Spleen (tissue), 11 donors: ENCODE measurements around the gene DBH. TPM values are rescaled to one million over a fixed set of nuclear protein-coding genes. Genes with fewer than 3 reads are reported as not detected.
A peak's percentile ranks its signal among the peaks of the same experiment; 100 is the strongest.

Source experiments
- DNase-seq: peaks from one replicate; pipeline ENCODE4 v3.0.0-alpha.2; 2020
- H3K27ac ChIP-seq, 8 donors: fragments of 200-600 bp; sonication (generic) in 7 of 8; 1 replicate in 4 of 8; 2 replicates in 4 of 8; pipeline versions ENCODE4 v1.5.0 to v1.8.0; 2016 to 2021; ENCODE audit warnings: inconsistent platforms in 4 of 8, mild to moderate bottlenecking in 4 of 8, moderate library complexity in 1 of 8
- H3K27me3 ChIP-seq, 7 donors: fragments of 200-600 bp; sonication (generic) in 6 of 7; replicated peaks in 1 of 7; 1 replicate in 4 of 7; 2 replicates in 3 of 7; pipeline versions ENCODE4 v1.5.0 to v1.8.0; 2016 to 2021; ENCODE audit warnings: inconsistent platforms in 3 of 7, mild to moderate bottlenecking in 1 of 7
- H3K36me3 ChIP-seq, 6 donors: fragments of 200-600 bp; sonication (generic) in 5 of 6; 1 replicate in 4 of 6; 2 replicates in 2 of 6; pipeline versions ENCODE4 v1.5.0 to v1.8.0; 2016 to 2021; ENCODE audit warnings: inconsistent platforms in 2 of 6
- H3K4me1 ChIP-seq, 6 donors: fragments of 200-600 bp; sonication (generic) in 5 of 6; 1 replicate in 3 of 6; 2 replicates in 3 of 6; pipeline versions ENCODE4 v1.5.0 to v1.8.0; 2016 to 2021; ENCODE audit warnings: inconsistent platforms in 3 of 6
- H3K4me3 ChIP-seq, 8 donors: fragments of 200-600 bp; sonication (generic) in 7 of 8; 1 replicate in 4 of 8; 2 replicates in 4 of 8; pipeline versions ENCODE4 v1.5.0 to v1.8.0; 2016 to 2021; ENCODE audit warnings: inconsistent platforms in 4 of 8, mild to moderate bottlenecking in 4 of 8, moderate library complexity in 2 of 8
- H3K9me3 ChIP-seq, 8 donors: fragments of 200-600 bp; sonication (generic) in 7 of 8; 1 replicate in 4 of 8; 2 replicates in 4 of 8; pipeline versions ENCODE4 v1.5.0 to v1.8.0; 2016 to 2021; ENCODE audit warnings: inconsistent platforms in 4 of 8
- CTCF ChIP-seq, 11 experiments: fragments of 200-600 bp in 7 of 11; fragments of 450-650 bp in 4 of 11; sonication (generic) in 4 of 11; IDR thresholded peaks in 8 of 11; conservative IDR thresholded peaks in 3 of 11; 1 replicate in 7 of 11; 2 replicates in 4 of 11; pipeline versions ENCODE4 v1.4.0 to v1.8.0; 2016 to 2021; ENCODE audit warnings: antibody characterized with exemption in 11 of 11, inconsistent platforms in 4 of 11, mild to moderate bottlenecking in 1 of 11
- POLR2A ChIP-seq, 3 donors: fragments of 450-650 bp; IDR thresholded peaks; one replicate each; pipeline ENCODE4 v1.5.1; 2017; ENCODE audit warnings: antibody characterized with exemption in 3 of 3, mild to moderate bottlenecking in 1 of 3
- POLR2AphosphoS5 ChIP-seq, 3 donors: sonication (generic); formaldehyde crosslinking; IDR thresholded peaks; one replicate each; pipeline ENCODE4 v1.5.1; 2017; ENCODE audit warnings: antibody characterized with exemption in 3 of 3
- WGBS, 5 donors: extraction: QIAGEN DNeasy Blood & Tissue Kit in 3 of 5; methylation state at CpG; one replicate each; pipeline versions ENCODE4 v1.1.5 to v1.1.7; 2013 to 2018; 5-methylcytosine and 5-hydroxymethylcytosine counted together
- intact Hi-C: fragments of 100-400 bp; cut with DNase I; formaldehyde crosslinking; loops from one replicate; pipeline ENCODE4 v1.15.0; 2023; ENCODE audit warnings: low total_unique reads
- polyA plus RNA-seq, 3 donors: library from polyadenylated mRNA; stranded (reverse); fragments of 200-250 nt; gene quantifications; one replicate each; pipeline ENCODE4 v1.2.1, GENCODE V29; 2013
- total RNA-seq, 7 donors: library from RNA; depleted of rRNA in 3 of 7; stranded (reverse); fragments of >200 nt in 3 of 7; fragmentation: NEBNext Ultra II Directional in 4 of 7; extraction: Animal tissue kit (Norgen Biotek cat#: 25700) in 4 of 7; gene quantifications; one replicate each; pipeline versions ENCODE4 v1.1.0 to v1.2.1, GENCODE V29; 2016 to 2021
- donor health status: healthy with polysubstance abuse.
- donor health status: DM: no; HTN: no; CAD: no; lungs with moderate emphysema.
- donor health status: DM: no; HTN: no; CAD: no.
- donor health status: Bipolar disorder and iron deficiency.
- donor health status: healthy.
- donor health status: DM: no; HTN: no; CAD: no.
- donor health status: DM: yes; HTN: yes; CAD: no.

DBH gene
- total and polyA plus RNA-seq, 10 donors = 0.03 to 1.2 (median 0.32) TPM; not detected in 2

- Histone ChIP-seq H3K27ac (no peak overlapping the region), H3K4me3 (no peak overlapping the region), H3K36me3 (no peaks in the 10 kb centered on the region), H3K27me3 (peaks cover 0 to 97% (median 40%) of the 10 kb centered on the region in 7 donors), H3K4me1 (peaks cover 0 to 16% (median 6%) of the 10 kb centered on the region in 6 donors), H3K9me3 (no peaks in the 10 kb centered on the region)
- WGBS, 5 donors = 66 to 73% (median 68%) methylated on average over 8 to 14 of the region's 14 CpGs
- TF ChIP-seq CTCF (IDR thresholded peaks at IDR 0.05 in 8 of 11, conservative IDR thresholded peaks at IDR 0.05 in 3 of 11) (no peak), POLR2A (IDR thresholded peaks at IDR 0.05) (no peak), POLR2AphosphoS5 (IDR thresholded peaks at IDR 0.05) (no peak)
- DNase-seq = no peak
- intact Hi-C loops = no loop called here
These were observed 19.5 kb downstream of the DBH start for GRCh38 chr9:133655701-133656100.

GRCh38 chr9:133656211-133657119 is 20.3 kb downstream of the DBH start:
- TF ChIP-seq POLR2A (IDR thresholded peaks at IDR 0.05) (no peak), CTCF (IDR thresholded peaks at IDR 0.05 in 8 of 11, conservative IDR thresholded peaks at IDR 0.05 in 3 of 11) (peak in 1 of 11 experiments; percentile 10), POLR2AphosphoS5 (IDR thresholded peaks at IDR 0.05) (no peak)
- Histone ChIP-seq H3K4me3 (no peak overlapping the region), H3K36me3 (no peaks in the 10 kb centered on the region), H3K27me3 (peaks cover 0 to 97% (median 42%) of the 10 kb centered on the region in 7 donors), H3K4me1 (peaks cover 0 to 16% (median 6%) of the 10 kb centered on the region in 6 donors), H3K9me3 (no peaks in the 10 kb centered on the region), H3K27ac (no peak overlapping the region)
- DNase-seq = no peak
- intact Hi-C loops = no loop called here
- 62 to 73% (median 66%) methylated on average over 29 to 36 of the region's 36 CpGs for WGBS, 5 donors

GRCh38 chr9:133657120-133657661 is 21.0 kb downstream of the DBH start:
- DNase-seq = no peak
- intact Hi-C loops = no loop called here
- H3K4me3 ChIP-seq = no peak overlapping the region
- no peak overlapping the region for H3K27ac ChIP-seq
- TF ChIP-seq POLR2A (IDR thresholded peaks at IDR 0.05) (no peak), POLR2AphosphoS5 (IDR thresholded peaks at IDR 0.05) (no peak), CTCF (IDR thresholded peaks at IDR 0.05 in 8 of 11, conservative IDR thresholded peaks at IDR 0.05 in 3 of 11) (no peak)
- peaks cover 0 to 95% (median 40%) of the 10 kb centered on the region in 7 donors for H3K27me3 ChIP-seq
- H3K9me3 ChIP-seq = no peaks in the 10 kb centered on the region
- peaks cover 0 to 16% (median 6%) of the 10 kb centered on the region in 6 donors for H3K4me1 ChIP-seq
- H3K36me3 ChIP-seq = no peaks in the 10 kb centered on the region
- WGBS, 5 donors = 76 to 89% (median 87%) methylated on average over 13 of the region's 13 CpGs
